ENCODE measurements around the gene PKD2.

PKD2 gene

GRCh38 chr4:88027611-88028608, 20.5 kb downstream of the PKD2 start:
- DNase-seq (ENCODE audit: low read depth in 2 of 2) = no peak

- DNase-seq (ENCODE audit: low read depth in 2 of 2) = no peak
Measured at GRCh38 chr4:88028946-88029345, 21.5 kb downstream of the PKD2 start.

- no peak for DNase-seq (ENCODE audit: low read depth in 2 of 2)
Measured at GRCh38 chr4:88029556-88029955, 22.1 kb downstream of the PKD2 start.

- no peak for DNase-seq (ENCODE audit: low read depth in 2 of 2)
Measured at GRCh38 chr4:88030565-88031310, 23.3 kb downstream of the PKD2 start.

GRCh38 chr4:88033309-88033708, 25.9 kb downstream of the PKD2 start:
- no peak for DNase-seq (ENCODE audit: low read depth in 2 of 2)

- no peak for DNase-seq (ENCODE audit: low read depth in 2 of 2)
Measured at GRCh38 chr4:88035292-88035691, 27.9 kb downstream of the PKD2 start.

- no peak for DNase-seq (ENCODE audit: low read depth in 2 of 2)
Measured at GRCh38 chr4:88037447-88037846, 30.0 kb downstream of the PKD2 start.

- DNase-seq (ENCODE audit: low read depth in 2 of 2) = no peak
Measured at GRCh38 chr4:88037936-88038335, 30.5 kb downstream of the PKD2 start.

- no peak for DNase-seq (ENCODE audit: low read depth in 2 of 2)
Measured at GRCh38 chr4:88040707-88041106, 33.3 kb downstream of the PKD2 start.

GRCh38 chr4:88041626-88042025, 34.2 kb downstream of the PKD2 start:
- no peak for DNase-seq (ENCODE audit: low read depth in 2 of 2)

GRCh38 chr4:88043001-88043400, 35.6 kb downstream of the PKD2 start:
- DNase-seq (ENCODE audit: low read depth in 2 of 2) = no peak

- DNase-seq (ENCODE audit: low read depth in 2 of 2) = no peak
Measured at GRCh38 chr4:88043586-88044340, 36.3 kb downstream of the PKD2 start.

- no peak for DNase-seq (ENCODE audit: low read depth in 2 of 2)
Measured at GRCh38 chr4:88045021-88045420, 37.6 kb downstream of the PKD2 start.

- DNase-seq (ENCODE audit: low read depth in 2 of 2) = no peak
Measured at GRCh38 chr4:88054229-88054628, 46.8 kb downstream of the PKD2 start.

- no peak for DNase-seq (ENCODE audit: low read depth in 2 of 2)
Measured at GRCh38 chr4:88054901-88055300, 47.5 kb downstream of the PKD2 start.

GRCh38 chr4:88058295-88058694, 50.9 kb downstream of the PKD2 start:
- DNase-seq (ENCODE audit: low read depth in 2 of 2) = no peak

- DNase-seq (ENCODE audit: low read depth in 2 of 2) = no peak
Measured at GRCh38 chr4:88059766-88060165, 52.3 kb downstream of the PKD2 start.

- DNase-seq (ENCODE audit: low read depth in 2 of 2) = no peak
Measured at GRCh38 chr4:88060431-88060830, 53.0 kb downstream of the PKD2 start.

GRCh38 chr4:88062311-88062710, 54.9 kb downstream of the PKD2 start:
- DNase-seq (ENCODE audit: low read depth in 2 of 2) = no peak

GRCh38 chr4:88062843-88063242, 55.4 kb downstream of the PKD2 start:
- DNase-seq (ENCODE audit: low read depth in 2 of 2) = no peak

GRCh38 chr4:88063634-88064296, 56.3 kb downstream of the PKD2 start:
- DNase-seq (ENCODE audit: low read depth in 2 of 2) = no peak

GRCh38 chr4:88064410-88064809, 57.0 kb downstream of the PKD2 start:
- DNase-seq (ENCODE audit: low read depth in 2 of 2) = no peak
